ENCODE results near the gene CD36.

DNA sequence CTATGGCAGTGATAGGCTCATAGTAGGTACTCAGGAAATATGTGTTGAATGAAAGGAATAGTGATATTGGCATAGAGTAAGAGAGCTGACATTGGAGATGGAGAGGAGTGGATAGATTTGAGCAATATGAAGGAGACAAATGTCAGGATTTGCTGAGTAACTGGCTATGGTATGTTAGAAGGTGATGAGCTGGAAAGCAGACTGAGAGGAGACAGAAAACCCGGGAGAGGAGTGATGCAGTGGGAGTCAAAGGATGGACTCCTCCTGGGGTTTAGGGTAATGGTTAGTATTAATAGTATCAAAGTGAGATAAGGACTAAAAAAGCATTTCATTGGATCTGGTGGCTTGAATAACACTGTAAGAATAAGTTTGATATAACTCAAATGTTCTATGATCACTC, 64.8 kb downstream of the CD36 start:
- TF ChIP-seq ZNF8 (CRISPR knock-in tag; IDR thresholded peaks at IDR 0.05) (no peak), ZNF70 (CRISPR knock-in tag; IDR thresholded peaks at IDR 0.05) (no peak), PATZ1 (CRISPR knock-in tag; IDR thresholded peaks at IDR 0.05; ENCODE audit: borderline replicate concordance) (no peak), RARB (CRISPR knock-in tag; IDR thresholded peaks at IDR 0.05) (no peak), CREB5 (CRISPR knock-in tag; IDR thresholded peaks at IDR 0.05; ENCODE audit: low read depth) (no peak)

Measured in SK-N-SH treated with all-trans-retinoic acid at 6 μM for 48 hours (cell line).